ENCODE measurements around the gene MMP28.

MMP28 gene

GRCh38 chr17:35764123-35764991, 31.1 kb downstream of the MMP28 start:
- TF ChIP-seq CTCF (conservative IDR thresholded peaks at IDR 0.05; ENCODE audit: control insufficient read depth, insufficient read depth, low read depth, low read length), result peak; percentile 63
- peak; percentile 75 for DNase-seq (ENCODE audit: low read depth)
- no peak overlapping the region for H3K4me3 ChIP-seq (ENCODE audit: control insufficient read depth, low read depth, low read length)

GRCh38 chr17:35763767-35764122, 31.7 kb downstream of the MMP28 start:
- no peak for TF ChIP-seq CTCF (conservative IDR thresholded peaks at IDR 0.05; ENCODE audit: control insufficient read depth, insufficient read depth, low read depth, low read length)

GRCh38 chr17:35761601-35762000, 33.8 kb downstream of the MMP28 start:
- no peak for DNase-seq (ENCODE audit: low read depth)
- no peak for TF ChIP-seq CTCF (conservative IDR thresholded peaks at IDR 0.05; ENCODE audit: control insufficient read depth, insufficient read depth, low read depth, low read length)
- no peak overlapping the region for H3K4me3 ChIP-seq (ENCODE audit: control insufficient read depth, low read depth, low read length)

More at GRCh38 chr17:35763767-35764122, 31.7 kb downstream of the MMP28 start:
- no peak overlapping the region for H3K4me3 ChIP-seq (ENCODE audit: control insufficient read depth, low read depth, low read length)
- DNase-seq (ENCODE audit: low read depth), result no peak

GRCh38 chr17:35760587-35760986, 34.9 kb downstream of the MMP28 start, which contains the start of gene C17orf50:
Gene C17orf50, plus strand, starts transcription at chr17:35760887. Its CDS starts 55 bp downstream, at chr17:35760942.
- no peak for TF ChIP-seq CTCF (conservative IDR thresholded peaks at IDR 0.05; ENCODE audit: control insufficient read depth, insufficient read depth, low read depth, low read length)
- no peak for DNase-seq (ENCODE audit: low read depth)
- H3K4me3 ChIP-seq (ENCODE audit: control insufficient read depth, low read depth, low read length), result no peak within 1 kb of the TSS

- no peak overlapping the region for H3K4me3 ChIP-seq (ENCODE audit: control insufficient read depth, low read depth, low read length)
- TF ChIP-seq CTCF (conservative IDR thresholded peaks at IDR 0.05; ENCODE audit: control insufficient read depth, insufficient read depth, low read depth, low read length), result no peak
- no peak for DNase-seq (ENCODE audit: low read depth)
Observed at GRCh38 chr17:35757243-35757642, 38.2 kb downstream of the MMP28 start.

- H3K4me3 ChIP-seq (ENCODE audit: control insufficient read depth, low read depth, low read length), result no peak within 1 kb of the TSS
- no peak for DNase-seq (ENCODE audit: low read depth)
- TF ChIP-seq CTCF (conservative IDR thresholded peaks at IDR 0.05; ENCODE audit: control insufficient read depth, insufficient read depth, low read depth, low read length), result no peak
Observed at GRCh38 chr17:35752945-35753764, 42.3 kb downstream of the MMP28 start, which contains the start of gene GAS2L2. Gene GAS2L2, minus strand, starts transcription at chr17:35753239. Its CDS starts 389 bp downstream, at chr17:35752850.

Data from fibroblast of mammary gland (primary cell).